Activated naive CD8-positive, alpha-beta T cell treated with anti-CD3 and anti-CD28 coated beads, Interleukin-2, amount 50 U/mL, for 24 hours (primary cell): ENCODE data around the gene UBE4B.
A peak's percentile ranks its signal among the peaks of the same experiment; 100 is the strongest.
"Not testable (repeated sequence)": the region's sequence is repeated elsewhere in the genome, so short reads cannot be mapped to it uniquely, and the experiment has no call there.

Experiments used
- ATAC-seq: fragments of 150-1000 bp; cut with Tn5 transposase; one replicate; pipeline ENCODE4 v1.10.0; 2021
- DNase-seq: peaks from one replicate; pipeline ENCODE4 v3.0.0; 2021
- H3K27ac Mint-ChIP-seq: one replicate; pipeline ENCODE4 v1.8.0; 2021; ENCODE audit warnings: mild to moderate bottlenecking, mixed read lengths
- H3K27me3 Mint-ChIP-seq: one replicate; pipeline ENCODE4 v1.8.0; 2021; ENCODE audit warnings: mixed read lengths
- H3K36me3 Mint-ChIP-seq: one replicate; pipeline ENCODE4 v1.8.0; 2021; ENCODE audit warnings: low read depth, mixed read lengths
- H3K4me1 Mint-ChIP-seq: one replicate; pipeline ENCODE4 v1.8.0; 2021; ENCODE audit warnings: mixed read lengths
- H3K4me3 Mint-ChIP-seq: one replicate; pipeline ENCODE4 v1.8.0; 2021; ENCODE audit warnings: mild to moderate bottlenecking, moderate library complexity, mixed read lengths
- H3K9me3 Mint-ChIP-seq: one replicate; pipeline ENCODE4 v1.8.0; 2021; ENCODE audit warnings: mixed read lengths

UBE4B gene

DNA sequence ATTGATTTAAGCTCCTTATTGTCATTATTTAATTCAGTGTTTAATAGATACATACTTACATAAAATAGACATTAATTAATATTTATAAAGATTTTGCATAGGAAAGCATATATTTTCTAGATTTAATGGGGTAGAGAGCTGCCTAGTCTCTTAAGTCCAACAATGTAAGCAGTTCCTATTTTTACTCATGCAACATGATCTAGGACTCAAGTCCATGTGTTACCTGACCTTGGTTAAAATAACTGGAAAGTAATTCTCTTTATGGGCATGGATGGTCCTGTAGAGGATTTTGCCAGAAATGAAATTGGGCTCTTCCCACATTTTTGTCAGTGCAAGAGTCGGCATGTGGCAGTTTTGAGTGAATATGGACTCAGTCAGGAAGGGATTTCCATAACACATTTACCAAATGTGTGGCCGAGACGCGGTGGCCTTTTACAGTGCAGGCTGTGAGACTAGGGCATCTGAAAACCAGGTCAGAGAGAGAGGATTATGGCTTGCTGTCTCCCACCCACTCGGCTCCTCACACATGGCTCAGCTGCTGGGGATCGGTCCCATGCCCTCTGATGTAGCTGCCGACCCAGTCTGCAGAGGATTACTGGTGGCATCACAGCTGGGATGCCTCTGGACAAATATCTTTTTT is 171.4 kb downstream of the UBE4B start:
- Mint-ChIP-seq H3K9me3 (no peaks in the 10 kb centered on the region), H3K4me1 (peaks cover under 1% of the 10 kb centered on the region), H3K36me3 (no peaks in the 10 kb centered on the region), H3K4me3 (no peak overlapping the region), H3K27me3 (peaks cover 9% of the 10 kb centered on the region), H3K27ac (no peak overlapping the region)
- DNase-seq (no peak), ATAC-seq (no peak)

DNA sequence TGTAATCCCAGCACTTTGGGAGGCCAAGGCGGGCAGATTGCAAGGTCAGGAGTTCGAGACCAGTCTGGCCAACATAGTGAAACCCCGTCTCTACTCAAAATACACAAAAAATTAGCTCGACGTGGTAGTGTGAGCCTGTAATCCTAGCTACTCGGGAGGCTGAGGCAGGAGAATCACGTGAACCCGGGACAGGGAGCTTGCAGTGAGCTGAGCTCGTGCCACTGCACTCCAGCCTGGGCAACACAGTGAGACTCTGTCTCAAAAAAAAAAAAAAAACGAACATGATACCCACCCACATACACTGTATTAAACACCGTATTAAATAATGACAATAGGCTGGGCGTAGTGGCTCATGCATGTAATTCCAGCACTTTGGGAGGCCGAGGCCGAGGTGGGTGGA is 172.4 kb downstream of the UBE4B start:
- ATAC-seq, DNase-seq, H3K4me3 Mint-ChIP-seq, H3K9me3 Mint-ChIP-seq, H3K36me3 Mint-ChIP-seq, H3K27ac Mint-ChIP-seq: not testable (repeated sequence)
- Mint-ChIP-seq H3K4me1 (peaks cover 10% of the 10 kb centered on the region), H3K27me3 (peaks cover 12% of the 10 kb centered on the region)

DNA sequence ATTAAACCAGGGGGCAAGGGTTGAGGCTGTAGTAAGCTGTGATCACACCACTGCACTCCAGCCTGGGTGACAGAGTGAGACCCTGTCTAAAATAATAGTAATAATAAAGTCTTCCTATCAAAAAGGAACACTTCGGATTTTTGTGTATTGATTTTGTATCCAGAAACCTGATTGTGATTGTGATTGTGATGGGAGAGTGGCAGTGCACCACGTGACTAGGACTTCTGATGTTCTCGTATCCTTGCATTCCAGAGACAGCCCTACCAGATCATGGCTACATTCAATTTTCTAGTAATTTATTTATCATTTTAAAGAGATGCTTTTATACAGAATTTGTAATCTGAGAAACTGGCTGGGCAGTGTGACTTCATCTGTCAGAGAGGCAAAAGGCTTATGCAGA is 175.1 kb downstream of the UBE4B start:
- ATAC-seq (no peak), DNase-seq (no peak)
- H3K27me3 Mint-ChIP-seq: peaks cover 8% of the 10 kb centered on the region
- no peak overlapping the region for H3K27ac Mint-ChIP-seq
- H3K36me3 Mint-ChIP-seq: no peaks in the 10 kb centered on the region
- no peak overlapping the region for H3K4me3 Mint-ChIP-seq
- no peaks in the 10 kb centered on the region for H3K9me3 Mint-ChIP-seq
- H3K4me1 Mint-ChIP-seq: peaks cover 23% of the 10 kb centered on the region

DNA sequence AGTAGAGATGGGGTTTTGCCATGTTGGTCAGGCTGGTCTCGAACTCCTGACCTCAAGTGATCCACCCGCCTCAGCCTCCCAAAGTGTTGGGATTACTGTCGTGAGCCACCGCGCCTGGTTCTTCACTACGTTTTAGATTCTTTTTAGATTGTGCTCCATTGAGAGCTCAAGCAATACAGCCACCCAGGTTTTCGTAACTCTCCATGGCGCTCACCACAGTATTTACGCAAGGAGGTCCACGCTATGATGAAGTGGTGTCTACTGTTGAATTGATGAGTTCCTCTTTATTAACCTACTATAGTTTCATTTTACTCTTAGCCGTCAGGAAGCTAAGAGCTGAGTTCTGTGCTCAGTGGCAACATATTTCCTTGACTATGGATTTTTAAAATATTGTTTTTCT is 175.8 kb downstream of the UBE4B start:
- no peaks in the 10 kb centered on the region for H3K36me3 Mint-ChIP-seq
- peaks cover 23% of the 10 kb centered on the region for H3K4me1 Mint-ChIP-seq
- peaks cover 8% of the 10 kb centered on the region for H3K27me3 Mint-ChIP-seq
- no peaks in the 10 kb centered on the region for H3K9me3 Mint-ChIP-seq
- H3K4me3 Mint-ChIP-seq: no peak overlapping the region
- no peak for ATAC-seq
- no peak overlapping the region for H3K27ac Mint-ChIP-seq
- no peak for DNase-seq

DNA sequence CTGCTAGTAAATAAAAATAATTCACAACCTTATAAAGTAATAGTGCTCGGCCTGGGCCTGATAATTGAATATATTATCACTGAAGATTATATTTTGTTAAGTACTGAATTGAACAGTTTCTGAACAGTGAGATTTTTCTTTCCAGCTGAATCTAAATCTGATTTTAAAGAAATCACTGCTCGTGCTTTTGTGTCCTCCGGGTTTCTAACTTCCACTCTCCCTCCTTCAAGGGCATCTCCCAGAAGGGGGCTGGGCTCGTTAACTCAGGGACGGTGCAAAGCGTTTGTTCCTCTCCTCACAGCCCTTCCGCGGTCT is 176.8 kb downstream of the UBE4B start:
- Mint-ChIP-seq H3K4me3 (peak overlapping the region; percentile 83), H3K27ac (peak overlapping the region; percentile 84), H3K9me3 (no peaks in the 10 kb centered on the region), H3K27me3 (peaks cover 8% of the 10 kb centered on the region), H3K36me3 (no peaks in the 10 kb centered on the region), H3K4me1 (peaks cover 23% of the 10 kb centered on the region)
- DNase-seq (no peak), ATAC-seq (no peak)

DNA sequence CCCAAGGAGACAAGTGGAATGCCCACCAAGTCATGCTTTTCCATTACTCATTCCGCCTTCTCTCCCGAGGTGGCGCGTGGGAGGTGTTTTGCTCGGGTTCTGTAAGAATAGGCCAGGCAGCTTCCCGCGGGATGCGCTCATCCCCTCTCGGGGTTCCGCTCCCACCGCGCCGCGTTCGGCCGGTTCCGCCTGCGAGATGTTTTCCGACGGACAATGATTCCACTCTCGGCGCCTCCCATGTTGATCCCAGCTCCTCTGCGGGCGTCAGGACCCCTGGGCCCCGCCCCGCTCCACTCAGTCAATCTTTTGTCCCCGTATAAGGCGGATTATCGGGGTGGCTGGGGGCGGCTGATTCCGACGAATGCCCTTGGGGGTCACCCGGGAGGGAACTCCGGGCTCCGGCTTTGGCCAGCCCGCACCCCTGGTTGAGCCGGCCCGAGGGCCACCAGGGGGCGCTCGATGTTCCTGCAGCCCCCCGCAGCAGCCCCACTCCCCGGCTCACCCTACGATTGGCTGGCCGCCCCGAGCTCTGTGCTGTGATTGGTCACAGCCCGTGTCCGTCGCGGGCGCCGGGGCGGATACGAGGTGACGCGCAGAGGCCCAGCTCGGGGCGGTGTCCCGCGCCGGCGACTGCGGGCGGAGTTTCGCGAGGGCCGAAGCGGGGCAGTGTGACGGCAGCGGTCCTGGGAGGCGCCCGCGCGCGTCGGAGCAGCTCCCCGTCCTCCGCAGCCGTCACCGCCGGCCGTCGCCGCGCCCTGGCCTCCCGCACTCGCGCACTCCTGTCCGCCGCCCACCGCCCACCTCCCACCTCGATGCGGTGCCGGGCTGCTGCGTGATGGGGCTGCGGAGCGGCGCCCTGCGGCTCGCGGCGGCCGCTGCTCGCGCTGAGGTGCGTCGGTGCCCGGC is 177.4 kb downstream of the UBE4B start, which contains the start of gene KIF1B:
KIF1B (plus strand) TSS at position 666 of the 906 bp plus-strand sequence. CDS start 21,759 bp downstream, outside the sequence.
- H3K4me1 Mint-ChIP-seq: peaks cover 23% of the 10 kb centered on the region
- peaks cover 8% of the 10 kb centered on the region for H3K27me3 Mint-ChIP-seq
- peak; percentile 98 for ATAC-seq
- peak within 1 kb of the TSS; percentile 83 for H3K4me3 Mint-ChIP-seq
- peak within 1 kb of the TSS; percentile 84 for H3K27ac Mint-ChIP-seq
- no peaks in the 10 kb centered on the region for H3K36me3 Mint-ChIP-seq
- H3K9me3 Mint-ChIP-seq: no peaks in the 10 kb centered on the region
- peak; percentile 97 for DNase-seq

DNA sequence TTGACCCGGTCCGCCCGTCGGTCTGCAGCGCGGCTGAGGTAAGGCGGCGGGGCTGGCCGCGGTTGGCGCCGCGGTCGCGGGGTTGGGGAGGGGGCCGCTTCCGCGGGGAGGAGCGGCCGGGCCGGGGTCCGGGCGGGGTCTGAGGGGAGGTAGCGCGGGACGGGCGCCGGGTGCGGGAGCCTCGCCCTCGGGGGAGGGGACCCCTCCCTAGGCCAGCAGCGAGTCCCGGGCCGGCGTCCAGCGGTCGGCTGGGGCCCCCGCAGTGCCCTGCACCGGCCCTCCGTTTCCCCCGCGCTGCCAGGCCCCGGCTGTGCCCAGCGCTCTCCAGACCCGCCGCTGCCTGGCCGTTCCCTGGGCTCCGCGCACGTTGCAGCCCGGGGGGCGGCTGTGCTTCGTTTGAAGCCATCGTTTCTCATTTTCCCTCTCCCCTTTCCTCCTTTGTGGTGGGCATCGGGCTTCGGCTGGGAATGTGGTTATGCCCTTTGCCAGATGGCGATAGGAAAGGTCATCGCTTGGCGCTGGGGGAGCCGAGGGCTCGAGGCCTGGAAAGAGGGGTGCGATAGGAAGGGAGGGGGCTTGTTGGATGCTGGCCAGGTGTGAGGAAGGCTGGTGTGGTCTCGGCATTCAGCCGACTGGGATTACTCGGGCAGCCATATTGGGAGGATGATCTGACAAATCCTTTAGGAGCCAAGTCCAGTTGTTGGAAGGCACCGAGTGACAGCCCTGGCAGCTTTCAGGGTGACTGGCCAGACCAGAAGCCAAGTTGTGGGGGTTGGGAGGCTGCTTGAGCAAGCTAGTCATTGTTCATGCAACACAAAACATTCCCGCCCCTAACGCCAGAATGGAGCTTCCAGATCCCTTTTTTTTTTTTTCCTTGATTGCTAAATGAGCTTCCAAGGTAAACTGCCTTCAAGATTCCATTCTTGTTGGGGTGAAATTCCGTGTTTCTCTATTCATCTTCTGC is 178.4 kb downstream of the UBE4B start:
- H3K9me3 Mint-ChIP-seq: no peaks in the 10 kb centered on the region

DNA sequence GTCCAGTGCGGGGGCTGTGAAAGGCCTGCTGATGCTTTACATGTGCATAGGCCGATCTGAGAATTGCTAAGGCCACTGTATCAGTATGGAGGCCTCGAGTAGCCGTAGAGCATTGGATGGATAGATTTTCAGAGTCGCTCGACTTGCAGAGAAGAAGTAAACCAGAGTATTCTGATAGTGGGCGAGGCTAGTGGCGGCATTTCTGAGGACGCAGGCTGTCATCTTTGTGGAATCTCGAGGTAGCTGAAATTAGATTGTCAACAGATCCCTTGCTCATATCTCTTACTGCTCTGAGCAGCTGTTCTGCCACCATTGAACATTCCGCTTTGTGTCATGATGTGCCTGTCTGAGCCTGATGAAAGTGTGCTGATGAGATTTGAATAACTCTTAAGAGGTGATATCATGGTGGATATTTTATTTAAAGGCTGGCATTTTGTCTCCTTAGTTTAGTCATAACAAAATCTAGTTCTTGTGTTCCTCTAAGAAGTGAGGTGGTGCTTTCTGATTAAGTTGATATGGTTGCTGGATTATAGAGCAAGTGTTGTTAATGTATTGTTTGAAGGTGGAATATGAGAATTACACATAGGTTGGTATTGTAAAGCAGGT is 179.2 kb downstream of the UBE4B start:
- H3K36me3 Mint-ChIP-seq: no peaks in the 10 kb centered on the region

More for the DNA sequence above, 178.4 kb downstream of the UBE4B start:
- H3K4me3 Mint-ChIP-seq: peak overlapping the region; percentile 77
- peak overlapping the region; percentile 32 for H3K27ac Mint-ChIP-seq
- peak; percentile 23 for DNase-seq
- H3K4me1 Mint-ChIP-seq: peaks cover 29% of the 10 kb centered on the region
- no peak for ATAC-seq
- H3K27me3 Mint-ChIP-seq: peaks cover 6% of the 10 kb centered on the region
- no peaks in the 10 kb centered on the region for H3K36me3 Mint-ChIP-seq

DNA sequence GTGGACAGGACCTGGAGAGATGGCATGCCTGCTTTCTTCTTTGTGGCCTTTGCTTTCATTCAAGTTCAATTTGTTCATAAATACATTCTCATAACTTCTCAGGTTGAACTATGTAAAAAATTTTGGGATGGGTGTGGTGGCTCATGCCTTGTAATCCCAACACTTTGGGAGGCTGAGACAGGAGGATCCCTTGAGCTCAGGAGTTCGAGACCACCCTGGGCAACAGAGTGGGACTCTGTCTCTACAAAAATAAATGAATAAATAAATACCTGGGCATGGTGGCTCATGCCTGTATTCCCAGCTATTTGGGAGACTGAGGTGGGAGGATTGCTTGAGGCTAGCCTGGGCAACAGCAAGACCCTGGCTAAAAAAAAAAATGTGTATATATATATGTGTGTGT is 179.7 kb downstream of the UBE4B start:
- peaks cover 4% of the 10 kb centered on the region for H3K27me3 Mint-ChIP-seq
- no peaks in the 10 kb centered on the region for H3K36me3 Mint-ChIP-seq
- no peaks in the 10 kb centered on the region for H3K9me3 Mint-ChIP-seq
- peak overlapping the region; percentile 77 for H3K4me3 Mint-ChIP-seq
- no peak overlapping the region for H3K27ac Mint-ChIP-seq
- peaks cover 37% of the 10 kb centered on the region for H3K4me1 Mint-ChIP-seq
- DNase-seq: no peak
- ATAC-seq: no peak

More for the DNA sequence above, 179.2 kb downstream of the UBE4B start:
- Mint-ChIP-seq H3K9me3 (no peaks in the 10 kb centered on the region), H3K4me1 (peaks cover 35% of the 10 kb centered on the region), H3K4me3 (peak overlapping the region; percentile 77), H3K27me3 (peaks cover 4% of the 10 kb centered on the region), H3K27ac (peak overlapping the region; percentile 32)
- DNase-seq (no peak), ATAC-seq (no peak)

DNA sequence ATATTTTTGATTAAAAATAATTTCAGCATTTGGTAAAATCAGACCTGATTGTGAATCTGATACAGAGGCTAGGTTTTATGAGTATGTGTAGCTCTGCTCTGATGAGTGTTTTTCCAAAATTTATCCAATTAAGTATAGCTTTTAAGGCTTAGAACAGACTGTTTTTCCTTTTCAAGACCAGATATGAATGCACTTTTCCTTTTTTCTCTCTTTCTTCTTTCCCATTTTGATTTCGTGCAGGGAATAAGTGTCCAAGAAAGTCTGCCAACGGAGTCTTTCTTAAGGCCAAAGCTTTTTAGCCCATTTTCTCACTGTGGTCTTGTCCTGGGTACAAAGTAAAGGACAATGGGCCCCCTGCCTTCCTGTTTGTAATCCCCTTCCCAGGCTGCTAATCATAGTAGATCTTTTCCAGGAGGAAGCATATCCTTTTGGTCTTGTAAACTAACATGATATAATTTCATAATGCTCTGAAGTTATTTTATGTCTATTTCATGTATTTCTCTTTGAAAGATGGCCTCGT is 180.5 kb downstream of the UBE4B start:
- H3K36me3 Mint-ChIP-seq: no peaks in the 10 kb centered on the region
- H3K9me3 Mint-ChIP-seq: no peaks in the 10 kb centered on the region
- peaks cover 44% of the 10 kb centered on the region for H3K4me1 Mint-ChIP-seq
- H3K27me3 Mint-ChIP-seq: peaks cover 4% of the 10 kb centered on the region
- ATAC-seq (no peak), DNase-seq (no peak)
- no peak overlapping the region for H3K4me3 Mint-ChIP-seq
- H3K27ac Mint-ChIP-seq: no peak overlapping the region

DNA sequence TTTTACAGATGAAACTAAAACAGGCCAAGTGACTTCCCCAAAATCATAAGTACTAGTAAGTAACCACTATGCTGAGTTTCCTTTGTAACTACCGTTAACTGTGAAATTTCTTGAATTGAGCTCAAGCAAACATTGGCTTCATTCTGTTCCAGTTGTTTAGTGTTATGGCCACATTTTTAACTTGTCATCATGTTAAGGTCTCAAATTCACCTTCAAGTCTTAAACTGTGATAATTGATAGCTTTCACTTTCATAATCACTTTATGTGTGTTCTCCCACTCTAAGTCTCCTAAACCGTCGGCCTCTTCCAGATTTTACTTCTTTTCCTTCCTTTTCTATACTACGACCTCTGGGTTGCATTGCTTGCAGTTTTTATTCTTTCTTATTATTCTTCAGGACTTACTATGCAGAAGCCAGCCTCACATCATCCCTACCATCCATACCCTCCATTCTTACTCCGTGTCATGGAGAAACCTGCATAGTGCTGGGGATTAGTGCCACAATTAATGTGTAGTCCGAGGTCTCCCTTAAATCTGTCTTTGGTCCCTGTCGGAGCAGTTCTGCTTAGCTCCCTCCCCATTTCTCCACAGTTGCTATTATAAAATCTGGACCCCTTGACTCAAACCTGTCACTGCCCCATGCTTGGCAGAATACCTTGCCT is 183.5 kb downstream of the UBE4B start:
- Mint-ChIP-seq H3K4me3 (peak overlapping the region; percentile 7), H3K27ac (peak overlapping the region; percentile 9), H3K27me3 (no peaks in the 10 kb centered on the region), H3K4me1 (peaks cover 35% of the 10 kb centered on the region), H3K9me3 (no peaks in the 10 kb centered on the region), H3K36me3 (no peaks in the 10 kb centered on the region)
- no peak for DNase-seq
- ATAC-seq: no peak

DNA sequence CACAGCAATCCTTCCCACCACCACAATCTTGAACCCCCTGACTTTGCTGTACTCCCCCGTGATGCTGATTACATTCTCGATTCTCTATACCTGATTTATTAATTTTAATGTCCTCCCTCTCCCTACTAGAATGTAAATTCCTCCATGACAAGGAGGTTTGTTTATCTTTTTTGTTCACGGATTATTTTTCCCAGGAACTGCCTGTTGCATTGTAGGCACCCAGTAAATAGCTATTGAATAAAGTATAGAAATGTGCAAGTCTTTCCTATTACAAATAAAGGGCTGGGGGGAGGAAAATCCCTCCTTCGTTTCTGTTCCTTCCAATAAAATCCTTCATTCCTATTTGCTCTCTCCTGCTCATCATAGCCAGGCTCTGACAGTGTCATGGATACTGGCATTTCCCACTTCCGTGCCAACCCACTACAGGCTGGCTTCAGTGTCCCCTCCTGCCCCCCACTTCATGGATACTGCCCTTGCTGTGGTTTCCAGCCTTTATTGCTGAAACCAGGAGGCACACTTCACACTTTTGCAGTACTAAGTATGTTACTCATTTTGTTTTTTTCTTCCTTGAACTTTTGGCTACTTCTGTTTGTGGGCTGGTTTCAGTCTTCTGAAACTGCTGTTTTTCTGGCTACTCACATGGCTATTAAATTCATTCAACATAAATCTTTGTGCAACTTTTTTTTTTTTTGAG is 185.1 kb downstream of the UBE4B start:
- peaks cover 23% of the 10 kb centered on the region for H3K4me1 Mint-ChIP-seq
- ATAC-seq (peak; percentile 57), DNase-seq (no peak)
- no peaks in the 10 kb centered on the region for H3K27me3 Mint-ChIP-seq
- H3K9me3 Mint-ChIP-seq: no peaks in the 10 kb centered on the region
- H3K4me3 Mint-ChIP-seq: no peak overlapping the region
- no peak overlapping the region for H3K27ac Mint-ChIP-seq
- no peaks in the 10 kb centered on the region for H3K36me3 Mint-ChIP-seq

DNA sequence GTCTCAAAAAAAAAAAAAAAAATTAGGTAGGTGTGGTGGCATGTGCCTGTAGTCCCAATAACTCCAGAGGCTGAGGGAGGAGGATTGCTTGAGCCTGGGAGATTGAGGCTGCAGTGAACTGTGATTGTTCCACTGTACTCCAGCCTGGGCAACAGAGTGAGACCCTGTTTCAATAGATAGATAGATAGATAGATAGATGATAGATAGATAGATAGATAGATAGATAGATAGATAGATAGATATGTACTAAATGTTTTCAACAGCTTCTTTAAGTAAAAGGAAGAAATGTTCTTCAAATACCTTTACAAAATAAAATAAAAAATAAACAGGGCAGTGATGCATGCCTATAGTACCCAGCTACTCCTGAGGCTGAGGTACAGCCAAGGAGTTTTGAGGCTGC is 187.4 kb downstream of the UBE4B start:
- ATAC-seq (no peak), DNase-seq (no peak)
- no peak overlapping the region for H3K4me3 Mint-ChIP-seq
- no peak overlapping the region for H3K27ac Mint-ChIP-seq
- H3K36me3 Mint-ChIP-seq: no peaks in the 10 kb centered on the region
- peaks cover 23% of the 10 kb centered on the region for H3K4me1 Mint-ChIP-seq
- no peaks in the 10 kb centered on the region for H3K27me3 Mint-ChIP-seq
- H3K9me3 Mint-ChIP-seq: no peaks in the 10 kb centered on the region
